DOHH2 (cell line): ENCODE results near the gene OXSR1.

Source experiments
- H3F3A ChIP-seq: fragments of 200-600 bp; sonication (generic), shearing (Covaris generic); 2 replicates; pipeline ENCODE4 v1.6.0; 2016; ENCODE audit warnings: antibody characterized with exemption, mild to moderate bottlenecking; ENCODE audit not compliant: control insufficient read depth, insufficient read depth
- H3K27ac ChIP-seq: fragments of 200-600 bp; sonication (generic); 2 replicates; pipeline ENCODE4 v1.5.1; 2014; ENCODE audit warnings: low read depth, mild to moderate bottlenecking, low read length, moderate library complexity
- H3K27me3 ChIP-seq: fragments of 200-600 bp; sonication (generic); 2 replicates; pipeline ENCODE4 v1.6.1; 2014; ENCODE audit warnings: mild to moderate bottlenecking, low read length, mixed read lengths; ENCODE audit not compliant: control insufficient read depth
- H3K36me3 ChIP-seq: fragments of 200-600 bp; sonication (generic); 2 replicates; pipeline ENCODE4 v1.6.1; 2014; ENCODE audit warnings: mild to moderate bottlenecking, low read length, moderate library complexity, mixed read lengths; ENCODE audit not compliant: control insufficient read depth
- H3K4me1 ChIP-seq: fragments of 200-600 bp; sonication (generic); 2 replicates; pipeline ENCODE4 v1.6.1; 2014; ENCODE audit warnings: mild to moderate bottlenecking, low read length, mixed read lengths; ENCODE audit not compliant: control insufficient read depth
- H3K4me2 ChIP-seq: fragments of 200-600 bp; sonication (generic); 2 replicates; pipeline ENCODE4 v1.6.0; 2014; ENCODE audit warnings: mild to moderate bottlenecking, low read length, moderate library complexity
- H3K4me3 ChIP-seq: fragments of 200-600 bp; sonication (generic); 2 replicates; pipeline ENCODE4 v1.5.1; 2014; ENCODE audit warnings: mild to moderate bottlenecking, low read length, mixed read lengths
- H3K79me2 ChIP-seq: fragments of 200-600 bp; sonication (generic); 2 replicates; pipeline ENCODE4 v1.6.1; 2014; ENCODE audit warnings: mild to moderate bottlenecking, low read length, mixed read lengths; ENCODE audit not compliant: control insufficient read depth
- H3K9me2 ChIP-seq: fragments of 200-600 bp; sonication (generic); replicated peaks from 2 replicates; pipeline ENCODE4 v1.6.1; 2014; ENCODE audit warnings: mild to moderate bottlenecking, low read length, mixed read lengths; ENCODE audit not compliant: control insufficient read depth
- H3K9me3 ChIP-seq: fragments of 200-600 bp; sonication (generic); 2 replicates; pipeline ENCODE4 v1.6.1; 2014; ENCODE audit warnings: antibody characterized with exemption, low read length, mixed read lengths; ENCODE audit not compliant: control insufficient read depth, insufficient read depth
- H4K20me1 ChIP-seq: fragments of 200-600 bp; sonication (generic); 2 replicates; pipeline ENCODE4 v1.6.0; 2014; ENCODE audit warnings: low read depth, mild to moderate bottlenecking, antibody characterized with exemption, low read length, moderate library complexity; ENCODE audit not compliant: control insufficient read depth, insufficient read depth
- EZH2phosphoT487 ChIP-seq: fragments of 200-600 bp; sonication (generic); IDR thresholded peaks from 2 replicates; pipeline ENCODE4 v1.6.1; 2017; ENCODE audit warnings: borderline replicate concordance, mild to moderate bottlenecking, antibody characterized with exemption, low read length, moderate library complexity, mixed read lengths
- TF ChIP-seq, protein P1 (sequence below): fragments of 200-600 bp; sonication (generic); IDR thresholded peaks from one replicate; pipeline ENCODE4 v1.5.1; 2014; ENCODE audit warnings: antibody characterized with exemption, mild to moderate bottlenecking, low read depth, low read length; ENCODE audit not compliant: poor library complexity, severe bottlenecking

OXSR1 gene

DNA sequence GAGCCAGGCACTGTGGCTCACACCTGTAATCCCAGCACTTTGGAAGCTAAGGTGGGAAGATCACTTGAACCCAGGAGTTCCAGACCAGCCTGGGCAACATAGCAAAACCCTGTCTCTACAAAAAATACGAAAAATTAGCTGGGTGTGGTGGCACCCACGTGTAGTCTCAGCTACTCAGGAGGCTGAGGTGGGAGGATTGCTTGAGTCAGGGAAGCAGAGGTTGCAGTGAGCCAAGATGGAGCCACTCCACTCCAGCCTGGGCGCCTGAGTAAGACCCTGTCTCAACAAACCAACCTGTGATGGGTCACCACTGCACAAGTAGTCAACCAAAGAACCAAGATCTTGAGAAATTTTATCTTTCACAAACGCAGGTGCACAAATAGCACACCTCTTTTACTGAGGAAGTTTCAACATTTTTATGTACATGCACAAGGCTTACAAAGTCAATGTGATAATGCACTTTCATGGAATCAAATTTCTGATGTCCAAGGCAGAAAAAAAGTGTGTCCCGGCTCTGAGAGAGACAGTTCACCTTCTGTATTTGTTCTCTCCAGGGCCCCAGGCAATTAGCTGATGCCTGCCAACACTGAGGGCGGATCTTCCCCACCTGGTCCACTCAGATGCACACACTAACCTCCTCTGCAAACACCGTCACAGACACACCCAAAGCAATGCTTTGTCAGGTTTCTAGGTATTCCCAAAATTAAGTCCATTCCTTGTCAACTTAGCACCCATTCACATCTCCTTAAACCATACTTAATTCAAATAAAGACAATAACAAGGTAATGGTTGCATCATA, 40.8 kb upstream of the OXSR1 start:
- no peak overlapping the region for H3K27ac ChIP-seq
- no peaks in the 10 kb centered on the region for H3K79me2 ChIP-seq
- no peaks in the 10 kb centered on the region for H3K27me3 ChIP-seq
- peaks cover 3% of the 10 kb centered on the region for H3F3A ChIP-seq
- H4K20me1 ChIP-seq: no peaks in the 10 kb centered on the region
- no peaks in the 10 kb centered on the region for H3K9me3 ChIP-seq
- no peak overlapping the region for H3K4me3 ChIP-seq
- TF ChIP-seq, protein P1, sequence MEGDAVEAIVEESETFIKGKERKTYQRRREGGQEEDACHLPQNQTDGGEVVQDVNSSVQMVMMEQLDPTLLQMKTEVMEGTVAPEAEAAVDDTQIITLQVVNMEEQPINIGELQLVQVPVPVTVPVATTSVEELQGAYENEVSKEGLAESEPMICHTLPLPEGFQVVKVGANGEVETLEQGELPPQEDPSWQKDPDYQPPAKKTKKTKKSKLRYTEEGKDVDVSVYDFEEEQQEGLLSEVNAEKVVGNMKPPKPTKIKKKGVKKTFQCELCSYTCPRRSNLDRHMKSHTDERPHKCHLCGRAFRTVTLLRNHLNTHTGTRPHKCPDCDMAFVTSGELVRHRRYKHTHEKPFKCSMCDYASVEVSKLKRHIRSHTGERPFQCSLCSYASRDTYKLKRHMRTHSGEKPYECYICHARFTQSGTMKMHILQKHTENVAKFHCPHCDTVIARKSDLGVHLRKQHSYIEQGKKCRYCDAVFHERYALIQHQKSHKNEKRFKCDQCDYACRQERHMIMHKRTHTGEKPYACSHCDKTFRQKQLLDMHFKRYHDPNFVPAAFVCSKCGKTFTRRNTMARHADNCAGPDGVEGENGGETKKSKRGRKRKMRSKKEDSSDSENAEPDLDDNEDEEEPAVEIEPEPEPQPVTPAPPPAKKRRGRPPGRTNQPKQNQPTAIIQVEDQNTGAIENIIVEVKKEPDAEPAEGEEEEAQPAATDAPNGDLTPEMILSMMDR: no peak
- TF ChIP-seq EZH2phosphoT487: no peak
- no peaks in the 10 kb centered on the region for H3K9me2 ChIP-seq
- no peak overlapping the region for H3K4me2 ChIP-seq
- H3K4me1 ChIP-seq: no peaks in the 10 kb centered on the region
- H3K36me3 ChIP-seq: peaks cover 65% of the 10 kb centered on the region

DNA sequence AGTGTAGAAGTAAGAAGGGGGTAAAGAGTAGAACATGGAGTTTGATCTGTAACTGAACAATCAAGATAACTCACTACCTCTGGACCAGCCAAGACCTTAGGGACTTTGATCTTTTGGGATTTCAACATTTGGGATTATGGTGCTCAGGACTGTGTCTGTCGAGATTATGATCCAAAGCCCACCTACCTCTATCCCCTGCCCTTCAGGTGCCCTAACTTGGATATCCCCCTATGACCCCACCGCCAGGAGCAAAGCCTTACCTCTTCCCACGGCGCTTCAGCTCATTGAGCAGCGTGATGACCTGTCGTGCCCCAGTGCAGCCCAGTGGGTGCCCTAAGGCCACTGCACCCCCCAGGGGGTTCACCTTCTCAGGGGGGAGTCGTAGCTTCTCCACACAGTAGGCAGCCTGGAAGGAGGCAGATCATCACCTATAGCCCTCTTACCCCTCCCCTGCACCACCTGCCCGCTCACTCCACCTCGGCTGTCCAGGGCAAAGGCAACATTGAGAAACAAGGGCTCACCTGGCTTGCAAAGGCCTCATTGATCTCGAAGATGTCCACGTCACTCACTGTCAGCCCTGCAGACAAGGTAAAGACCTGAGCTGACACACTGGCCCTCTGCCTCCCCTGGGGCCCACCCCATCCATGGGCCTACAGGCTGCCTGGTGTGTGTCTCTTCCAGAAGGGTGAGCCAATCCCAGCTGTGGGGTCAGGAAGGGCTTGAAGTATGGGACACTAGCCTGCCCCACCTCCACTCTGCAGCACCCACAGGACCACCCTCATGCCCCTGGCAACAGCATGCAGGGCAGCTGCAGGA, 39.8 kb upstream of the OXSR1 start:
- H4K20me1 ChIP-seq: no peaks in the 10 kb centered on the region
- H3K9me2 ChIP-seq: no peaks in the 10 kb centered on the region
- H3K4me2 ChIP-seq: no peak overlapping the region
- peaks cover 3% of the 10 kb centered on the region for H3F3A ChIP-seq
- H3K9me3 ChIP-seq: no peaks in the 10 kb centered on the region
- no peaks in the 10 kb centered on the region for H3K27me3 ChIP-seq
- no peaks in the 10 kb centered on the region for H3K4me1 ChIP-seq
- H3K36me3 ChIP-seq: peaks cover 72% of the 10 kb centered on the region
- TF ChIP-seq, protein P1: no peak
- TF ChIP-seq EZH2phosphoT487: no peak
- no peaks in the 10 kb centered on the region for H3K79me2 ChIP-seq
- H3K4me3 ChIP-seq: no peak overlapping the region
- H3K27ac ChIP-seq: no peak overlapping the region

DNA sequence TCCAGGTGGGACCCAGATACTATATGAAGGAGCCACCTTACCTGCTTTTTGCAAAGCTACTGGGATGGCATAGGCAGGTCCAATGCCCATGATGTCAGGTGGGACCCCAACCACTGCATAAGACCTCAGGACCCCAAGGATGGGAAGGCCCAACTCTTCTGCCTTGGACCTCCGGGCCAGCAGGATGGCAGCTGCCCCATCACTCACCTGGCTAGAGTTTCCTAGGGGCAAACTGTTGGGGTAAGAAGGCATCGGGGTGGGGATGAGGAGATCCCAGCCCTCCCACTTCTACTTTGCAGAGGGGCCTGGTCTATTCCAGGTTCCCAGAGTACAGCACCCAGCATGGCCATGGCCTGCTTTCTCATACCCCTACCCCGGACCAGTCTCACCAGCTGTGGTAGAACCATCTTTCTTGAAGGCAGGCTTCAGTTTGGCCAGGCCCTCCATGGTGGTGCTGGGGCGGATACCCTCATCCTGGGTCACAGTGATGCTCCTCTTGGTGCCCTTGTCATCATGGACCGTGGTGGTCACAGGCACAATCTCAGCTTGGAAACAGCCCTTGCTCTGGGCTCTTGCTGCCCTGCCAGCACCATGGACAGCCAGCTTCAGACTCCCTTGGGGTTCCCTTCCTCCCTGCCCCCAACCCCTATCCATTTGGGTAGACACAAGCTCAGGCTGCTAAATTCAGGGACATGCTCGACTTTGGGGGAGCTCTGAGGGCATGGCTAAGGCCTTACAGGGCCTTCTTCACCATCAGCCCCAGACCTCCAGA, 39.0 kb upstream of the OXSR1 start:
- Histone ChIP-seq H3K36me3 (peaks cover 80% of the 10 kb centered on the region), H4K20me1 (no peaks in the 10 kb centered on the region), H3F3A (peaks cover 3% of the 10 kb centered on the region), H3K4me1 (no peaks in the 10 kb centered on the region), H3K27ac (no peak overlapping the region), H3K4me3 (no peak overlapping the region), H3K9me3 (no peaks in the 10 kb centered on the region), H3K27me3 (no peaks in the 10 kb centered on the region), H3K4me2 (no peak overlapping the region), H3K9me2 (no peaks in the 10 kb centered on the region), H3K79me2 (no peaks in the 10 kb centered on the region)
- TF ChIP-seq, protein P1: no peak
- TF ChIP-seq EZH2phosphoT487: no peak
